GM21447 (cell line): ENCODE data around the gene SLC1A7.

Experiments used
- ATAC-seq: cut with Tn5 transposase; IDR thresholded peaks from one replicate; pipeline ENCODE4 v1.9.1; 2021; ENCODE audit not compliant: unreplicated experiment

Gene SLC1A7

DNA sequence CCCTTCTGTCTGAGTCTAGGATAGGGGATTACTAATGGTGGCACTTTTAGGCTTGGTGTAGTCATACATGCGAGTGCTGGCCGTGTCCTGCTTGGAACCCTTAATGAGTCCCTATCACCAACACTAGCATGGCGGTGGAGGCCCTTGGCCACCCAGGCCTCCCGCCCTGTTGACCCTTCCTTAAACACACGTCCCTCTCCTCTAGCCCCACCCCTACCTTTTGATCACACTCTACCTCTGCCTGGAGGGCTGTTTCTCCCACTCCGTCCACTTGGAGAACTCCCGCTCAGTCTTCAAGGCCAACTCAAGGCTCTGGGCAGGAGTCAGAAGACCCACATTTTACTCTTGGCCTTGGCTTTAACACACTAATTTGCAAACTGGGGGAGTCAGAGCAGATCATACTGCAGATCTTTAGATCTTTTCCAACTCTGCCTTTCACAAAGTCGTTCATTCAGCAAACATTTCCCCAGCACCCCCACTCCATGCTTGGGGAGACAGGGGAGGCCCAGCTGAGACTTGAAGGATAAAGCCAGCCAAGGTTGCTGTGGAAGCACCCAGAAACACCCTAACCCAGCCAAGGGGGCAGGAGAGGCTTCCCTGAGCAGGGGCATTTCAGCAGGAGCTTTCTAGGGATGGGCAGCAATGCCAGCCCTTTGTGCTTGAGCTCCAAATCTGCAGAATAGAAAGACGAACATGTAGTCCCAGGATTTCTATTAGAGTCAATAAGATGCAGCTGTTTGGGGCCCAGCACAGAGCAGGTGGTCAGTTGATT, 78.5 kb downstream of the SLC1A7 start:
- ATAC-seq: no peak

DNA sequence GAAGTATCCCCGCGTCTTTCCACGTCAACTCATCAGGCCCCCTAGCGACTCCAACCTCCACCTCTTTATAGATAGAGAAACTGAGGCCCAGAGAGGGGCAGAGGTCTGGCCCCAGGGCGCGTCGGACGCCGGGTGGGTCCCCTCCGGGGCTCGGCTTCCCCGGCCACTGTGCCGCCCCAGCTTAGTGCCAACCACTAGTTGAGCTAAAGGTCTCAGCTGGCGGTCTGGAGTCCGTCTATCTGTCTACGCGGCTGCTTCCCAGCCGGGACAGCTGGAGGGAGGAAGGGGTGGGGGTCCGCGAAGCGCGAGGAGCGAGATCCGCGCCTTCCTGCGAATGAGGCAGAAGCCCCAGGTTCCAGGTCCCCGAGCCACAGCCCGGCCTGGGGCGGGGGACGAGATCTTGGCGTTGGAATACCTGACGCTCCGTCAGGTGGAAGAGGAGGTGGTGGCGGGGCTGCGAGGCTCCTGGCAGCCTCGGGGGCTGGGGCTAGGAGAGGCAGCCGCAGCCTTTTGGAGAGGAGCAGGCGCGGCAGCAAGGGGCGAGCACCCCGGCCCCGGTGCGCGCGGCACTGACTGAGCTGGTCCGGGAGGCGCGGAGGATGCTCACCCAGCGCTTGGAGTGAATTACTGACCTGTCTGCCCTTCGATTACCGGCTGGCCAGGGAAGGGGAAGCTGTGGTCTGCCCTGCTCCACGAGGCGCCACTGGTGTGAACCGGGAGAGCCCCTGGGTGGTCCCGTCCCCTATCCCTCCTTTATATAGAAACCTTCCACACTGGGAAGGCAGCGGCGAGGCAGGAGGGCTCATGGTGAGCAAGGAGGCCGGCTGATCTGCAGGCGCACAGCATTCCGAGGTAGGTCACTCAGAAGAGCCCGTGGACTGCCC, 79.5 kb downstream of the SLC1A7 start:
- ATAC-seq: no peak

DNA sequence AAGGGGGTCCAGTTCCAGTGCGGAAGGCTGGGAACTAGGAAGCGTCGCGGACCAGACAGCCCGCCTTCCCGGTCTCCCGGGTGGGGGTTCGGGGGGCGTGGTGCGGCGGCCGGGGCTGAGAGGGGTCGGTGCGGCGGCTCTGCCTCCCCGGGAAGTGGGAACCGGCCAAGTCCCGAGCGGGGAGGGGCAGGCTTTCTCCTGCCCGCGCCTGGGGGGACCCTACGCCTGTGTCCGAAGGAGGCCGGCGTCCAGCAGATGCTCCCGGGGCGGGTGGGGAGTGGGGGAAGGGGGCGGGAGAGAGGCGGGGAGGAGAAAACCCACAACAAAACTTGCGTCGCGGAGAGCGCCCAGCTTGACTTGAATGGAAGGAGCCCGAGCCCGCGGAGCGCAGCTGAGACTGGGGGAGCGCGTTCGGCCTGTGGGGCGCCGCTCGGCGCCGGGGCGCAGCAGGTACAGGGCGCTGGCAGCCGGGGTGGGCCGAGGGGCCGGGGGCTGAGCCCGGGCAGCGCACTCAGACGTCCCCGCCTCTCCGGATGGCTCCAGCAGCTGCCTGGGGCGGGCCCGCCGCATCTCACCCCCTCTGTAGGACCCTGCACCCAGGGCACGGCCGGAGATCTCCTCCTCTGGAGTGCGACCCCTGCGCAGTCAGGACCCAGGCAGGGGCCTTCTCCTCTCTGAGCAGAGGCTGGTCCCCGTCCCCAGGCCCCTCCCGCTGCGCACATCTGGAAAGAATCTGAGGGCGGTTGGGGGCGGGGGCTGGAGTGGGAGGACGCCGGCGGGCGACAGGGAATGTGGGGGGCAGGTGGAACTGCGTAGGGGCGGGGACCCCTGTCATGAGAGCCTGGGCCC, 80.4 kb downstream of the SLC1A7 start, which contains the start of gene PODN:
TSS of gene PODN (plus strand) at position 355 of the 849 bp plus-strand sequence. CDS start 7,643 bp downstream, outside the sequence.
- no peak for ATAC-seq

DNA sequence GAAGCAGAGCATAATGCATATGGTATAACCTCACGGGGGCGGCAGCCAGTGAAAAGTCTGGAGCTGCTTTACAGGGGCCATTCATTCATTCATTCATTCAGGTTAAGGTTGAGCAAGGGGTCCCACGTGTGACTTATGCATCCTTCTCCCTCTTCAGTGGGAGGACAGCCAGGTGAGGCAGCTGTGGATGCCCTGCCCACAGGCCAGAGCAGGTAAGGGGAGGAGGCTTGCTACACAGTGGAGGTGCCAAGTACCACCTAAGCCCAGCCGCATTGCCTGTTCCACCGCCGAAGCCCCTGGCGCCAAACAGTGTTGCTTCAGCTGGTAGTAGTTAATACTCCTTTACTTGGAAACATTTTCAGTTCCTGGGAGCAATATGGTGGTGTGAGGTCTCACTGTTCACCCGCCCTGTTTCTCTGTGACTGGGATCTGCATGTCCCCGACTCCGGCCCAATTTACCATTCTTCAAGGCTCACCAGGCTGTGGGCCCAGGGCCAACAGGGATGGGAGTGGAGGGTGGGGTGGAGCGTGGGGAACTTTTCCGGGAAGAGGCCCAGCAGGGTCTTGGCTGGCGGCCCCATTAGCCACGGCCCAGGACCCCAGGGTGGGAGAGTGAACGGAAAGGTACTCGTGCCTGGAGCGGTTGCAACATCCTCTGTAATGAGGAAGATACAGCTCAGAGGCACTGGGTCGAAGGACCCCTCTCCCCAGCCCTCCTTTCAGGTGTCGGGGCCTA, 81.1 kb downstream of the SLC1A7 start:
- ATAC-seq: no peak

- ATAC-seq: no peak
Measured at GRCh38 chr1:53060579-53060978, 81.9 kb downstream of the SLC1A7 start.

- ATAC-seq: no peak
Measured at GRCh38 chr1:53057127-53057526, 85.3 kb downstream of the SLC1A7 start.

DNA sequence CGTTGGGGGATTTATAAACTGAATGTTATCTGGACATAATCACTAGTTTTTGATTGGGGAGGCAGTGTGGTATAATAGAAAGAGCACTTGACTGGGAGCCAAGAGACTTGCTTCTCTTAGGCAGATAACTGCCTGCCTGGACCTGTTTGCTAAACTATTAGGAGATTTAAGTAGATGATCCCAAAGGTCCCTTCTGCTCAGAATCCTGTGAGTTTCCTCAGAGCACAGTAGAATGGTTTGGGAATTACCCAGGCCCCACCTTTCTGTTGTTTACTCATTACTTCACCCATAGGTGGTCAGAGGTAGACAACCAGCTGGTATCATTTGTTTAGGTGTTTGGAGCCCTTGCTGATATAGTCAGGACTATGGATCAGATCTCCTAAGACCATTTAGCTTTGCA, 90.8 kb downstream of the SLC1A7 start:
- no peak for ATAC-seq

DNA sequence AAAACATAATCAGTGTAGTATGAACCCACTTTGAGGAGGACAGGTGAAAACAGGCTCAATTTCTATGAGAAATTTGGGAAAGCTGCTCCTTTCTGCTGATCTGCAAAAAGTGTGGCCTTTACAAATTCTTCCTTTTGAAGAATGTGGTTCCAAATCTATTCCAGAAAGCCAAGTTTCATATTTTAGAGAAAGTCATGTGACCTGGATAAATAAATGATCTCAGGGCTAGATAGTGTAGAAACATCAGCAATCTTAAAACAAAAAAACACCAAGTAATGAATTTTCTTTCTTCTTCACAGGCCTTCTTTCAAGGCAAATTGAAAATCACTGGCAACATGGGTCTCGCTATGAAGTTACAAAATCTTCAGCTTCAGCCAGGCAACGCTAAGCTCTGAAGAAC, 92.1 kb downstream of the SLC1A7 start:
- ATAC-seq: no peak

- ATAC-seq: no peak
Measured at GRCh38 chr1:53049574-53049967, 92.9 kb downstream of the SLC1A7 start.

DNA sequence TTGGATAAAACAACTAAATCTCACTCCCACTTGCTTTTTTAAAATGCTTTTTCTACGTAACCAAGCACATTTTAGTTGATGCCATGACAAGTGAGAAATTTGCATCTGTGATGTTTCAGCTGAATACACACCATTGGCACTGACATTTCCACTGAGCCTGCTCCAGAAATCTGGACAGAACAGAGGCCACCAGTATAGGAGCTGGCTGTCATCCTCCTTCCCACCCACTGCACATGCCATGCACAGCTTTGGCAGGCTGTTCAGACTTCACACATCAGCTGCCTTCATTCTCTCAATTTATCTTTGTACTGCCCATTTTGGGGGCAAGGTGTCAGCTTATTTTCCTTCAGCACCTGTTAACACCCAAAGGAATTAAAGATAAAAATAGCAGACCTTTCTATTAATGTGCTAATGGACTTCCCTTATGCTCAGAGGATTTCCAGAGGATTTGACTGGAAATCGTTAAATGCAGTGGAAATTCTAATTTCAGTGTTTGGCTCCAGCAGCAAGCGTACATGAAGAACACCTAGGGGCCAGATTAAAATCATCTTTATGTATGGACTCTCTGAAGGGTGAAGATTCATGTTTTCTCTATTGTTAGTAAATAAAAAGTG, 93.4 kb downstream of the SLC1A7 start:
- no peak for ATAC-seq

DNA sequence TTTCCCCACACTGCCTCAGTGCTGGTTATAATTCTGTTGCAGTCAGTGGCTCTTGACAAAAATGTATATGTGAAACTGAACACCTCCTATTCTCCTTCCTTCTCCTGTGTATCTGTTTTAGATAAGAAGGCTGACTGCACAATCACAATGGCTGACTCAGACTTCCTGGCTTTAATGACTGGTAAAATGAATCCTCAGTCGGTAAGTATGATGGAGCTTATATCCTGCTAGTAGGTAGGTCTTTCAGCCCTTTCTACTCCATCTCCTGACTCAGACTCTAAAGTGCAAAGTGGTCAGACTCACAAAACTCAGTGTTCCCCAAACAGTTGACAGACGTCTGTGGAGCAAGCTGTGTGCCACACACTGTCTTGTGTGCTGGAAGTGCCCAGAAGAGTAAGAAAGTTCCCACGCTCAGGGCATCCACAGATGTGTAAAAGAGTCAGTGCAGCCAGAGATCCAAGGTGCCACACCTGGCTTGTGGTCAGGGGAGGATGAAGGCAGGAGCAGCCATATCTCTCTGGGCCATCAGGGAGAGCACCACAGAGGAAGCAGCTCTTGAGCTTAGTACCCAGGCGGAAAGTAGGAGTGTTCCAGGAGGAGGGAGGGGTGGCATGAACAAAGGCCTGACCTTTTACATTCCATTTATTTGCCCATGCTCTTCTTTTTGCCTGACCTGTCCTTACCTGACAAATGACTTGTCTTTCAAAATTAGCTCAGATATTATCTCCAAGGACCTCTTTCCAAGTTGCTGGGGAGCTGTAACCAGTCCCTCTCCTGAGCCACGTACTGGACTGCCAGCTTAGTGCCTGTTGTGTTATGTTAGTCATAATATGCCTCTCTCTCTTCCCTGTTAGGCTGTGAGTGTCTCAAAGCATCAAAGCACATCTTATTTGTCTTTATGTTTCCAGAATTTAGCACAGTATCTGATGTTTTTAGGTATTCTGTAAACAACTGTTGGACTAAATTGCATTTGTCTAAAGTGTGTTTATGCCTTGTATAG, 94.4 kb downstream of the SLC1A7 start:
- ATAC-seq: no peak

DNA sequence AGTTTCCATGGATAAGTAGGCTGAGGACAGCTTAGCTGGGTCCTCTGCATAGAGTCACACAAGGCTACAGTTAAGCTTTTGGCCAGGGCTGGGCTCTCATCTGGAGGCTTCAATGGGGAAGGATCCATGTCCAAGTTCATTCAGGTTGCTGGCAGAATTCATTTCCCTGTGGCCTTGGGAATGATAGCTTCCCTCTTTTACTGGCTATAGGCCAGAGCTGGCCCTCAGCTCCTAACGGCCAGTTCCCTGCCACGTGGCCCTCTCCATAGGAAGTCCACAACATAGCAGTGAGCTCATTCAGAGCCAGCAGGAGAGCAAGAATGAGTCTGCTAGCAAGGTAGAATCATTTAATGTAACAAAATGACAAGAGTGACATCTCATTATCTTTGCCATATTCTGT, 95.5 kb downstream of the SLC1A7 start:
- ATAC-seq: no peak

DNA sequence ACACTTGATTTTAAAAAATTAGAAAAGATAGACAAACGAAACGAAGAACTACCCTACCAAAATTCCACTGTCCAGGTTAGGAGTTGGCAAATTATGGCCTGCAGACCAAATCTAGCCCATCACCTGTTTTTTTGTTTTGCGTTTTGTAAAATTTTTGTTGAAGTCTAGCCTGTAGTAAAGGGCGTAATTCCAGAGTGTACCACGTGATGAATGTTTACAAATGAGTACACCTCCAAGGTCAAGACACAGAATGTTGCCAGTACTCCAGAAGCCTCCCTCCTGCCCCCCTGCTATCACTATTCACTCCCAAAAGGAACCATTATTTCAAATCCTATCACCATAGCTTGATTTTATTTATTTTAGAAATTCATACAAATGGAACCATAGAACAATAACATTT, 97.5 kb downstream of the SLC1A7 start:
- no peak for ATAC-seq

GRCh38 chr1:53043271-53043670, 99.2 kb downstream of the SLC1A7 start:
- no peak for ATAC-seq

- no peak for ATAC-seq
Measured at GRCh38 chr1:53038566-53038965, 103.9 kb downstream of the SLC1A7 start.
